OCI-LY3 (cell line): Measurements from ENCODE around the gene ENKD1.

Experiments
- CTCF ChIP-seq: fragments of 200-600, 300-600 bp; sonication (generic); IDR thresholded peaks from 2 replicates; pipeline ENCODE4 v1.5.1; 2014; ENCODE audit warnings: antibody characterized with exemption, low read length, low read depth
- EZH2phosphoT487 ChIP-seq: fragments of 200-600 bp; shearing (Covaris generic); IDR thresholded peaks from 2 replicates; pipeline ENCODE4 v1.6.1; 2018; ENCODE audit warnings: antibody characterized with exemption, mixed run types, low read depth

GRCh38 chr16:67674851-67675578, 8.5 kb upstream of the ENKD1 start:
- TF ChIP-seq CTCF (no peak), EZH2phosphoT487 (no peak)
